ENCODE data around the gene FBXO27.
"Not testable (repeated sequence)": the region's sequence is repeated elsewhere in the genome, so short reads cannot be mapped to it uniquely, and the experiment has no call there.

The FBXO27 gene

DNA sequence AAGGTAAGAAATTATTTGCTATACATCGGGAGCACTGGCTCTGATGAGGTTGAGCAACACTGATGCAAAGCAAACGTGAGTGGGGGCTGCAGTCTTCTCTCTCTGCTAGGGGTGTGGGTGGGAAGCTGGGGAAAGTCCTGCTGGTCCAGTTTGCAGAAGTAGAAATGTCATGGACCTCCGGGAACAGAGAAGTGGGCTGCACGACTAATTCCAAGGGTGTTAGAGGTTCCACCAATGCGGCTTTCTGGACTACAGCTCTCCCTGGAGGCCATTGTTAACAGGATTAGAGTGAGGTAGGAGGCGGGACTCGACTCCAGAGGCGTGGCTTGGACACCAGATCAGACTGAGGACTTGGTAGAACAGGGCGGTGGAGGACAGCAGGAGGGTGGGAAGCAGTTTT lies 5.7 kb upstream of the FBXO27 start:
- no peak for DNase-seq

DNA sequence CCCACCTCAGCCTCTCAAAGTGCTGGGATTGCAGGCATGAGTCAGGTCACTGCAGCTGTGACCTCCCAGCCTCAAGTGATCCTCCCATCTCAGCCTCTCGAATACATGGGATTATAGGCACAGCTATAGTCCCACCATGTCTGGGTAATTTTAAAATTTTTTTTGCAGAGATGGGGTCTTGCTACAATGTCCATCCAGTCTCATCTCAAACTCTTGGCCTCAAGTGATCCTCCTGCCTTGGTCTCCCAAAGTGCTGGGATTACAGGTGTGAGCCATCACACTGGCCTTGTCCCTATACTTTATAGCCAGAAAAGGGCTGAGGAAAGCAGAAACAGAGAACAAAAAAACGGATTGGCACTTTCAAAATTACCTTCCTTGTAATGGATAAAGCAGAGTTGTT lies 4.8 kb upstream of the FBXO27 start:
- DNase-seq, result no peak

DNA sequence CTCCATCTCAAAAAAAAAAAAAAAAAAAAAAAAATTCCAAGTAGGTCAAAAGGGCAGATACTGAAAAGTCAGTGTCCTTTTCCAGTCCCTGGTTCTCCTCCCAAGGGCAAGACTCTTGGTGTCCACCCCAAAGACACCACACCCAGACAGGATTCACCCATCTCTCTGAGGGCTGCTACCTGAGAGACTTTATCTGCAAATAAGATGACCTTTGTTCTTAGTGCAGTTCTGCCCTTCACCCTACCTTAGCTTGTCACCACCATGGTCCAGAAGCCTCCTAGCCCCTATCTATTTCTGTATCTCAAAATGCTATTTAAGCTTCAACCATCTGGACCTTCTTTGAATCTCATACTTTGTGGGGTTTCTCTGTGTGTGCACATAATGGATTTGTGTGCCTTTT lies 4.2 kb upstream of the FBXO27 start:
- DNase-seq, result no peak

DNA sequence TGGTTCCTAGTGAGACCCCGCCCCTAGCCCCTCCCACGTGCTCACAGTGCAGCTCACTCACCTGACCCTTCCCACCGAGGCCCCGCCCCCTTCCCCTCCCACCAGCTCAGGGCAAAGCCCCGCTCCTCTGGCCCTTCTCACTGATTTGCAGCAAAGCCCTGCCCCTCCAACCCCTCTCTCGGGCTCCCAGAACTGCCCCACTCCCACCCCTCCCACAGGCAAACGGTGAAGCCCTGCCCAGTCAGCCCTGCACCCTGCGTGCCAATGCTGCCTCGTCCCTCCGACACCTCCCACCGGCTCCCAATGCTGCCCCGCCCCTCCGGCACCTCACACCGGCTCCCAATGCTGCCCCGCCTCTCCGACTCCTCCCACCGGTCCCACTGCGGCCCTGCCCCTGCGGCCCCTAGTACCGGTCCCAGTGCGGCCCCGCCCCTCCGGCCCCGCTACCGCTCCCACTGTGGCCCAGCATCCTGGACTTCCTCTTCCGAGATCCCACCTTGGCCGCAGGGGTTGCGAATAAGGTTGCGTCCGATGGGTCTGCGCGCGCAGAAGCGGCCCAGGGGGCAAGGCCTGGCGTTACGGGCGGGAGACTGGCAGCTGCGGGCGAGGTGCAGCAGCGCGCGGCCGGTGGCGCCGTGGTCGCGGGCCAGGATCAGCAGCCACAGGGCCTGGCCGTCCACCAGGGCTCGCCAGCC lies 834 bp downstream of the FBXO27 start:
- DNase-seq, result peak; percentile 90 to 91

DNA sequence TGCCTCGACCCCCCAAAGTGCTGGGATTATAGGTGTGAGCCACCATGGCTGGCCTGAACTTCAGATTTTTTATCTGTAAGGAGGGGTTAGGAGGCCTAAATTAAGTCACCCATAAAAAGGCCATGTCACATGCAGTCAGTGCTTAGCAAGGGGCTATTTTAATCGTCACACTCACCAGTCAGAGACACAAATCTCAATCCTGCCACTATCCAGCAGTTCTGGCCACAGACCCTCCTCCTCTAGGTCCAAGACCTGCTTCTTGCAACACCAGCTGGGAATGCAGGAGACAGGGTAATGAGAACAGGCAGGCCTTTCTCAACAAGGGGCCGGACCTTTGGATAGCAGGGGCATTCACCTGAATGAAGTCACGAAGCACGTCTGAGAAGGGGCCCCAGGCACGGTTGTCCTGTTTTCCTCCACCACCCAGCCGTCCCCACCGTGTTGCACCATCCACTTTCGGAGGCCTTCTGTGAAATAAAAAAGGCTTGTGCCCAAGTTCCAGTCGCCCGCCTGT lies 1.4 kb downstream of the FBXO27 start:
- no peak for DNase-seq

DNA sequence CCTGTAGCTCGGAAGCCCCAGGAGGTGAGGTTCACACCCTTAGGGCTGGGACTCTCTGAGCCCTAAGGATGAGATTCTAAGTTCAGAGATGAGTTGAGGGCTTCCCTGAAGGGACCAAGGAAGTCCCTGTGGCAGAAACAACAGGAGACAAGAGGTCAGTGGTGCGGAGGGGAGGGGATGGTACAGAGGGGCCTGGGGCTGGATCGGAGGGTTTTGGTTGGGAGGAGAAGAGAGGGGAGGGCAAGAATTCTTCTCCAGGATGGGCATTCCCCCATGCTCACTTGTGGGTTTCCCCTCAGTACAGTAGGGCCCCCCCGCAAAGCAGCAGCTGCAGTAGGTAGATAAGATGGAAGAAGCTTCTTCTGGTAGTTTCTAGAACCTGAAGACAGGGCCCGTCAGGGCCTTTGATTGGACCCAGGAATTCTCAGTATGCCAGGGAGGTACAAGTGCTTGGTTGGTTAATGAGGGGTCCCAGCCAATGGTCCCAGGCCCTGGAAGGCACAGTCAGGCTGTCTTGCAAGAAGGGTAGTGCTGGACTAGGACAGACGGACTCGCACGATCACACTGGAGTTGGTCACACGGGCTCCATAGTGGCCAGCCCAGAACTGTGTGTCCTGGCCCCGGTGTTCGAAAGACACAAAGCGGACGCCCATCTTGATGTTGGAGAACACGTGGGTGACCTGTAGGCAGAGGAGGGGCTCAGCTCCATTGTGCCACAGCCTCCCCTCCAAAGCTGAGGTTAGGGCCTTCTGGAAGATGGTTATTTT lies 7.3 kb downstream of the FBXO27 start:
- DNase-seq, result no peak

DNA sequence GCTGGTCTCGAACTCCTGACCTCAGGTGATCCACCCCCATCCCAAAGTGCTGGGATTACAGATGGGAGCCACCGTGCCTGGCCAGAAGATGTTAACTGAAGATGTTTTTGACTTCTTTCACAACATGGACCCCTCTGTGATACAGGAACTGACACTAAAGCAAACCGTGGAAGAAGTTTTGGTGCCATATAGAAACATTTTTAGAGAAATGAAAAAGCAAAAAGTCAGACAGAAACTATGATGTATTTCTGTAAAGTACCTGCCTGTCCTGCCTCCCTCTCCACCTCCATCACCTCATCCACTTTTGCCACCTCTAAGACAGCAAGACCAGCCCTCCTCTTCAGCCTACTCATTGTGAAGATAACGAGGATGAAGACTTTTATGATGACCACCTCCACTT lies 11.3 kb downstream of the FBXO27 start:
- no peak for DNase-seq

DNA sequence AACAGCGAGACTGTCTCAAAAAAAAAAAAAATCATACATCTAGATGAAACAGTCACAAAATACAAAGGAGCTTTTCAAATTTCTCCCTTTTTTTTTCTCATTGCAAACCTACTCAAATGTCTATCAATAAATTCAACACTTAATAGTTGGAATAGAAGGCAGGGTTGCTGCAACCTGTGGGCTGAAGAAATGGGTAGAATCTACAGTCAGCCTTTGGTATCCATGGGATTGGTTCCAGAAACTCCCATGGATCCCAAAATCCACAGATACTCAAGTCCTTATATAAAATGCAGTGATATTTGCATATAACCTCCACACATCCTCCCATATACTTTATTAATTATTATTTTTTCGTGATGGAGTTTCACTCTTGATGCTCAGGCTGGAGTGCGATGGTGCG lies 14.7 kb downstream of the FBXO27 start:
- DNase-seq, result no peak

DNA sequence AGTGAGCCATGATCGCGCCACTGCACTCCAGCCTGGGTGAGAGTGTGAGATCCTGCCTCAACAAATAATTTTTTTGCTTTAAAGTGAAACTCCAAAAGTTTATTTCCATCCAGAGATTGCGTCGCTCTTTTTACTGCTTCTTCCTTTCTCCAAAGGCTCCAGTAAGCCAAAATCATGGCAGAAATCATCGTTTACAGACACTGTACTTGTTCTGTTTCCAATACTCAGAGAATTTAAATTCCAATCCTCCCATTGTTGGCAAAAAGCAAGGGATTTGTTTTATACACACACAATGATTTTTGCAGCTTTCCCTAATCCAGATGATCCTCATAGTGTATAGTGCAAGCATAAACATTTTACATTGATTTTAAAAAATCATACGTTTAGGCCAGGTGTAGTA lies 15.3 kb downstream of the FBXO27 start:
- no peak for DNase-seq

DNA sequence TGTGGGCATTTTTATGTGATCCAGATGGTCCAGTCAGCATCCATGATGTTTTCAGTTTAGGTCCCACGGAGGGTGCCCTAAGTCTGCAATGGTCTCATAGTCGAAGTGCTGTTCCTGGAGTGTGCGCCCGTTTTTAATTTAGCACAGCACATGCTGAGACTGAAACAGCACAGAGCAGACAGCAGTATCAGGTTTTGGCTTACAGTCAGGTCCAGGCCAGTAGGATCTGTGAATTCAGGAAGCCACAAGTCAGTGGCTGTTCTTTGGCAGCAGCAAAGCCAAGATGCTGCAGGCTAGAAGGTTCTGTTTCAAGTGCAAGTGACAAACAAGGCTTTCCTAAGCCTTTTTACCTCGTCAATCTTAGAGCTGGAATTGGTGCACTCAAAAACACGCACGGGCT lies 18.3 kb downstream of the FBXO27 start:
- DNase-seq, result no peak

DNA sequence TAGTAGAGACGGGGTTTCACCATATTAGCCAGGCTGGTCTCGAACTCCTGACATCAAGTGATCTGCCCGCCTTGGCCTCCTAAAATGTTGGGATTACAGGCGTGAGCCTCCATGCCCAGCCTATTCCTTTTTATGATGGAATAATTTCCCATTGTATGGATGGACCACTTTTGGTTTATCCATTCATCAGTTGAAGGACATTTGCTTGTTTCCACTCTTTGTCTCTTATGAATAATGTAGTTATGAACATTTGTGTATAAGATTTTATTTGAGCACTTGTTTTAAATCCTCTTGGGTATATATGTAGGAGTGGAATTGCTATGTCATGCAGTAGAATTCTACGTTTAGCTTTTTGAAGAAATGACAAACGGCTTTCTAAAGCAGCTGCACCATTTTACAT lies 23.3 kb downstream of the FBXO27 start:
- no peak for DNase-seq

DNA sequence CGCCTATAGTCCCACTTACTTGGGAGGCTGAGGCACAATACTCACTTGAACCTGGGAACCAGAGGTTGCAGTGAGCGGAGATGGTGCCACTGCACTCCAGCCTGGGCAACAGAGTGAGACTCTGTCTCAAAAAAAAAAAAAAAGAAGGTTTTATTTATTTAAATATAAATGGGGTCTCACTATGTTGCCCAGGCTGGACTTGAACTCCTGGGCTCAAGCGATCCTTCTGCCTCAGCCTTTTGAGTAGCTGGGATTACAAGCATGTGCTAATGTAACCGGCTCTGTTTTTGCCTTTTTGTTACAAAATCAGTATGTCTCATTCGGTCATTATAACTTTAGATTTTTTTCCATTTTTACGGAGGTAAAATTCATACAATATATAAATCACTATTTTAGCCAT lies 24.2 kb downstream of the FBXO27 start:
- no peak for DNase-seq

DNA sequence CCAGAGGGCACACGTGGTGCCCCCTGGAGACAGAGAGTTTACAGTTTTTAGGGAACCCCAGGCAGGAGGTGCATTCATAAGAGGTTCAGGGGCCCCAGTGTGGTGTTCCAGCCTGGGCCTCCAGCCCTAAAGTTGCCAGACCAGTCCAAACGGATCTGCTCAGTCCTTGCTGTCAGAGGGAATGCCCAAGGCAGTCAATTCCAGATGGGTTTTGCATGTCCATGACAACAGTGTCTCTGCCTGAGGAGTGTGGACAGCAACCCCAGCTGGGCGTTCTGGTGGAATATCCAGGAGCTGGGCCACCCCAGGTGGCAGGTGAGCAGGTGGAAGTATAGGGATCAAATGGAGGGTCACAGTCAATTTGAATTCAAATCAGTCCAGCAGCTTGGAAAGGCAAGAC lies 25.3 kb downstream of the FBXO27 start:
- DNase-seq, result no peak

DNA sequence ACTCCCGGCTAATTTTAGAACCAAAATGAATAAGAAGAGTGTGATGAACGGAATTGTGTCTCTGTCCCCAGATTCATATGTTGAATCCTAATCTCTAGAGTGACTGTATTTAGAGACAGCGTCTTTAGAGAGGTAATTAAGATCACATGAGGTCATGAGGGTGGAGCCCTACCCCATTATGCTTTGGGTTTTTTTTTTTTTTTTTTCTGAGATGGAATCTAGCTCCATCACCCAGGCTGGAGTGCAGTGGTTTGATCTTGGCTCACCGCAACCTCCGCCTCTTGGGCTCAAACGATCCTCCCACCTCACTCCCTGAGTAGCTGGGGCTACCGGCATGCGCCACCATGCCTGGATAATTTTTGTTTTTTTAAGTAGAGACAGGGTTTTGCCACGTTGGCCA lies 27.9 kb downstream of the FBXO27 start:
- no peak for DNase-seq

DNA sequence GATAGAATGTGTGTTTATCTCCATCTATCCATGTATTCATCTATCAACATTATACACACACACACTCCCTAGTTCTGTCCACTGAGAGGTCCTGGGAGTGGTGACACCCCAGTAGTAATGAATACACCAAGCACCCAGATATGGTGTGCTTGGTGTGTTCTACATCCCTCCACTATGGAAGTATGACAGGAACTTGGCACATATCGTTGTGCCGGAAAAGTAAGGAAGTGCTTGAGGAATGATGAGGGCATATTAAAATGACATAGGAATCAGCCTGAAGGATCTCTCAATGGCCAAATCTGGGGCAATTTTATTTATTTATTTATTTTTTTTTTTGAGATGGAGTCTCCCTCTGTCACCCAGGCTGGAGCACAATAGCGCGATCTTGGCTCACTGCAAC lies 28.6 kb downstream of the FBXO27 start:
- DNase-seq, result no peak

DNA sequence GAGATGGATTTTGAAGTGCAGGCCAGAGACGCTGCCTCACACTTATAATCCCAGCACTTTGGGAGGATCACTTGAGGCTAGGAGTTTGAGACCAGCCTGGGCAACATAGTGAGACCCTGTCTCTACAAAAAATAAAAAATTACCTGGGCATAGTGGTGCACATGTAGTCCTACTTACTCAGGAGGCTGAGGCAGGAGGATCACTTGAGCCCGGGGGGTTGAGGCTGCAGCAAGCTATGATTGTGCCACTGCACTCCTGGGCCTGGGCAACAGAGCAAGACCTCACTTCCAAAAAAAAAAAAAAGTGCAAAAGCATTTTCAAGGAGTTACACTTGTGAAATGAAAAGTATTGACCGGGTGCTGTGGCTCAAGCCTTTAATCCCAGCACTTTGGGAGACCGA lies 29.2 kb downstream of the FBXO27 start:
- DNase-seq, result no peak

DNA sequence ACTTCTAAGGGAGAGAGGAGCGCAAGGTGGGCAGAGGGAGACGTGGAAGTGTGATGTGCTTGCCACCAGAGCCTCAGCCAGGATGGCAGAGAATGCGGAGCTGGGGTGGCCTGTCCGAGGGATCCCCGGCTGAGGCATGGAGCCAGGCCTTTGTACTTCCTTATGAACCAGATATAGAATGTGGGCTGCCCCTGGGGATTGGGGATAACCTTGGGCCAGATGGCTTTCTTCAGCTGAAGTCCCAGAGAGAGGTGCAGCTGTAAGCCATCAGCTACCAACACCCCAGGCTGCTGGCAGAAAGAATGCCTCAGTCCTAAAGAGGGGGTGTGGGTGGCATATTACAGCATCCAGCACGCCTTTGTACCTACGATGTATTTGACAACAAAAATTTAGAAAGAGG lies 31.3 kb downstream of the FBXO27 start:
- no peak for DNase-seq

DNA sequence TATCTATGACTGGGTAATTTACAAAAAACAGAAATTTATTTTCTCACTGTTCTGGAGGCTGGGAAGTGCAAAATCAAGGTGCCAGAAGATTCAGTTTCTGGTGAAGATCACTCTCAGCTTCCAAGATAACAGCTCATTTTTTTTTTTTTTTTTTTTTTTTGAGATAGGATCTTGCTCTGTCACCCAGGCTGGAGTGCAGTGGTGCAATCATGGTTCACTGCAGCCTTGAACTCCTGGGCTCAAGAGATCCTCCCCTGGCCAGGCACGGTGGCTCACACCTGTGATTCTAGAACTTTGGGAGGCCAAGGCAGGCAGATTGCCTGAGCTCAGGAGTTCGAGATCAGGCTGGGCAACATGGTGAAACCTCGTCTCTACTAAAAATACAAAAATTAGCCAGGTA lies 34.8 kb downstream of the FBXO27 start:
- DNase-seq, result not testable (repeated sequence)

DNA sequence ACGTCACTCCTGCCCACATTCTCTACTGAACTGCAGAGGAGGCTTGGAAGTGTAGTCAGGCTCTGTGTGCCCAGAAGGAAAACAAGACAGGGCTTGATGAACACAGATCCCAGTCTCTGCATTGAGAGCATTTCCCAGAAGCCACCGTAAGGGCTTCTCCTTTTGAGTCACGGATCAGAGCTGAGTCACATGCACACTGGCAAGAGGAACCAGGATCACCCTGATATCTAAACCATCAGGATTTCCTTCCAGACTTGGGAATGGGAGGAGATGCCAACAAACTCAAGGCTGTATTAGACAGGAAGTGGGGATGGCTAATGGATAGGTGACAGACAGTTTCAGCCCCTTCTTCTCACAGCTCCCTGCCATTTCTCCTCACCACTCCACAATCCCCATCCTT lies 39.1 kb downstream of the FBXO27 start:
- DNase-seq, result no peak

DNA sequence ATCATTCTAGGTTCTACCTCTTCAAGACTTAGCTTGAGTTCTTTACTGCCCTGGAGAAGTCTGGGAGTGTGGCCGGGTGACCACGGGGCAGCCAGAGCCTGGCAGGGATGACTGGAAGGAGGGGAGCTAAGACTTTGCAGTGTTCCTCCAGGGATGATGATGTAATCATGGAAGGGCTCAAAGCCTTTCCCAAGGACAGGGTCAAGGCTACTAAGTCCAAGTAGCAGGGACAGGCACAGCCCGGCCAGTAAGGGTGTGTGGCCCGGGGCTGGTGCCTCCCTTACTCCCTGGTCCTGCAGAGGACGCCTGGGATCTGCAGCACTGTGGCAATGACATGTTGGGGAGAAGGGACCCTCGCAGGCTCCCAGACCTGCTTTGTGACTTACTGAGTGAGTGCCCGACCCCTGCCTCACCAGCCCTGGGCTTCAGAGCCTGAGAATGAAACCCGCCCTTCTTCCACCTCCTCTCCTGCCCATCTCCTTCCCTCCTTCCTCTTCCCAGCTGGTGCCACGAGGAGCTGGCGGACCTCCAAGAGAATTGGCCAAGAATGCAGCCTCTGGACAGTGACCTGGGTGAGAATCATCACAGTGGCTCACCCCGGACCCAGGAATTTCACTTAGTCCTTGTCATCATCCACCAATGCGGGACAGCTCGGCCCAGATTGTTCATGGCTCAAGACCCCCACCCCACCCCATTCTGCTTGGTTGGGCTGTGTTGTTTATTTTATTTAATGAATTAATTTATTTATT lies 41.2 kb downstream of the FBXO27 start:
- no peak for DNase-seq

DNA sequence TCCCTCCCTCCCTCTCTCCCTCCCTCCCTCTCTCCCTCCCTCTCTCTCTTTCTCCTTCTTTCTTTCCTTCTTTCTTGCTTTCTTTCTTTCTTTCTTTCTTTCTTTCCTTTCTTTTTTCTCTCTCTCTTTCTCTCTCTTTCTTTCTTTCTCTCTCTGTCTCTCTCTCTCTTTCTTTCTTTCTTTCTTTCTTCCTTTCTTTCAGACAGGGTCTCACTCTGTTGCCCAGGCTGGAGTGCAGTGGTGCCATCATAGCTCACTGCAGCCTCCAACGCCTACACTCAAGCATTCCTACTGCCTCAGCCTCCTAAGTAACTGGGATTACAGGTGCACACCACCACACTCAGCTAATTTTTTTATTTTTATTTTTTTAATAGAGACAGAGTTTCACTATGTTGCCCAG lies 42.7 kb downstream of the FBXO27 start:
- not testable (repeated sequence) for DNase-seq

DNA sequence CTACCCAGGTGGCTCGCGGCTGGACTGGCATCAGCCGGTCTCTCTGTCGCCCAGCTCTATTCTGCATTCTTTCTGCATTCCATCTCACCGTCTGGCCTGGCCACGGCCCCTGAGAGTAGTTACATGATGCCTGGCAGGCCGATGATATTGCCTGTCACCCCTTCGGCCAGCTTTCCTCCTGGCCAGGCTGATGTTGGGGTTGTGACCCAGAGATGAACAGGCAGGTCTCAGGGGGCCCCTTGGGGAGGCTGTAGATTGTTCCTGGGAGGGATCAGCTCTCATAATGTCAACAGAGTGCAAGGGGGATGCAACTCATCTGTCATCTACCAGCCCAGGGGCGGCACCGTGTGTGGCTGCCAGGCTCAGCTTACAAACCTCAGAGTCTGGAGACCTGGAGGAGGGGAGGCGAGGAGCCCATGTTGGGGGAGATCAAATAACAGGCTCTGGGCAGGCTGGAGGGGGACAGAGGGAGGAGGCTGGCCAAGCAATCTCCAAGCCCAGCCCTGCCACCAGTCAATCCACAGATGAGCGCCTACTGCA lies 43.2 kb downstream of the FBXO27 start:
- no peak for DNase-seq

DNA sequence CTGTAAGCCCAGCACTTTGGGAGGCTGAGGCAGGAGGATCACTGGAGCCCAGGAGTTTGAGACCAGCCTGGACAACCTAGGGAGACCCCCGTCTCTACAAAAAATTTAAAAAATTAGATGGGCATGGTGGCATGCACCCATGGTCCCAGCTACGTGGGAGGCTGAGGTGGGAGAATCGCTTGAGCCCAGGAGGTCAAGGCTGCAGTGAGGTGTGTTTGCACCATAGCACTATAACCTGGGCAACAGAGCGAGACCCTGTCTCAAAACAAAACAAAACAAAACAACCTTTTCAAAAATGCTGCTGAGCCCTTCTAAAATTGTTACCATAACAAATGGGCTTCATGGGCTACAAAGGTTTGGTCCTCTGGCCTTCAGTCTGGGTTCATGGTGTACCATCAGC lies 43.7 kb downstream of the FBXO27 start:
- not testable (repeated sequence) for DNase-seq

DNA sequence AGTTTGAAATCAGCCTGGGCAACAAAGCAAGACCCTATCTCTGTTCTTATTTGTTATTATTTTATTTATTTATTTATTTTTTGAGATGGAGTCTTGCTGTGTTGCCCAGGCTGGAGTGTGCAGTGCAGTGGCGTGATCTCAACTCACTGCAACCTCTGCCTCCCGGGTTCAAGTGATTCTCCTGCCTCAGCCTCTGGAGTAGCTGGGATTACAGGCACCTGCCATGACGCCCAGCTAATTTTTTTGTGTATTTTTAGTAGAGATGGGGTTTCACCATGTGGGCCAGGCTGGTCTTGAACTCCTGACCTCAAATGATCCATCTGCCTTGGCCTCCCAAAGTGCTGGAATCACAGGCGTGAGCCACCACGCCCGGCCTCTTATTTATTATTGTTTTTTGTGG lies 44.6 kb downstream of the FBXO27 start:
- DNase-seq, result not testable (repeated sequence)

Data from activated T-cell treated with anti-CD3 and anti-CD28 coated beads, Interleukin-2, amount 50 U/mL, for 48 hours (primary cell).